ENCODE data around the gene ZRANB2. TPM values are rescaled to one million over a fixed set of nuclear protein-coding genes. Genes with fewer than 3 reads are reported as not detected.

ZRANB2 gene, protein sequence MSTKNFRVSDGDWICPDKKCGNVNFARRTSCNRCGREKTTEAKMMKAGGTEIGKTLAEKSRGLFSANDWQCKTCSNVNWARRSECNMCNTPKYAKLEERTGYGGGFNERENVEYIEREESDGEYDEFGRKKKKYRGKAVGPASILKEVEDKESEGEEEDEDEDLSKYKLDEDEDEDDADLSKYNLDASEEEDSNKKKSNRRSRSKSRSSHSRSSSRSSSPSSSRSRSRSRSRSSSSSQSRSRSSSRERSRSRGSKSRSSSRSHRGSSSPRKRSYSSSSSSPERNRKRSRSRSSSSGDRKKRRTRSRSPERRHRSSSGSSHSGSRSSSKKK
- total RNA-seq (2021; ENCODE audit: unreplicated experiment) (67.9 TPM), Bru-seq, nascent RNA (percentile 98 among the genes with signal in this experiment), BruChase-seq, experiment 1, labeled RNA remaining after a 6-hour chase (percentile 91 among the genes with signal in this experiment), BruChase-seq, experiment 2, labeled RNA remaining after a 2-hour chase (percentile 98 among the genes with signal in this experiment)
- 22.8 and 35.6 TPM in 2 replicates for polyA plus RNA-seq (2012)
- long read RNA-seq, transcript ZRANB2-202 (10 exons, 3,078 nt): major isoform, 68 of 132 reads
- long read RNA-seq, transcript ZRANB2-201 (11 exons, 2,821 nt): minor isoform, 18 of 132 reads
- long read RNA-seq, partial matches to known transcripts: 30 of 132 reads
- long read RNA-seq, other reads (novel, unspliced or antisense): 15 of 132 reads

DNA sequence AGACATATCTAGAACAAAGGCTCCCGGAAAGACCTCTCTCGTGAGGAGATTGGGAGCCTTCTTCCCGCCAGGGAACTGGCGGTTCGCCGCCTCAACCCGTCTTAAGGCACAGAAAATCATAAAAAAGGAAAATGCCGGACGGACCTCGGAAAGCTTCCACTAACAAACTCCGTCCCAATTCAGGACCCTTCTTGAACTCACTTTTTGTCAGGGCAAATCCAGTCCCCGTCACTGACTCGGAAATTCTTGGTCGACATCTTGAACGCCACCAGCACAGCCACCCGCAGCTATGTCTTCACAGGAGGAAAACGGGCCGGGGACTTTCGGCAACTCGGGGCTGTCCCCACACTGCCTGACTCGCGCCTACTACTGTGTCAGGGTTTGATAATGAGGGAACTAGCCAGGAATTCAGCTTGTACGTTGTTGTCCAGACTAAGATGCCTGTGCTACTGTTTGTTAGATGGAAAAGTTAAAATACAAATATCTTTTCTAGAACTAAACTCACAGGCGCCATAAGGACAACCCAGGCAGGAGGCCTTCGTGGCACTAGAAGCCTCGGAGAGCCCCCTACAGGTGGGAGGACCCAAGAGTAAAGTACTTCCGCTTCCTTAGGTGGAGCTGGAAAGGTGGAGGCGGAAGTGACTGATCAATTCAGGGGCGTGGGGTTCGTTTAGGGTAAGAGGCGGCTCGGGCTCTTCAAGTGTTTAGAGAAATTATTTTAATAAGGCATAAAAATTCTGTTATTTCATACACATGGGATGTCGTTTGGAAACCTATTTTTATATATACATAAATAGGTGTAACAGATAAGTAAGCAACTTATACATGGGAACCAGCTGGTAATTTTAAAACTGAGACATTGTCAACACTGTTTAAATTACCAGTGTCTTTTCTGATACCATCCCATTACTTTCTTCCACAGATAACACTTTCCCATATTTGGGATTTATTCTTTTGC, at the start of gene ZRANB2:
Gene ZRANB2, minus strand, starts transcription at position 297 of the 958 bp plus-strand sequence. Its CDS starts 40 bp downstream, at position 257.
- peak within 1 kb of the TSS; percentile 86 to 97 for H3K4me3 ChIP-seq (replicated peaks in 1 of 2; ENCODE audit: low read depth in 1 of 2, low read length in 2 of 2)
- ATAC-seq (peak; percentile 96), DNase-seq (ENCODE audit: low read depth, low spot score) (peak; percentile 96)
- no peaks in the 10 kb centered on the region for H3K9me2 ChIP-seq (ENCODE audit: insufficient read depth)
- H3K9ac ChIP-seq (ENCODE audit: low read length): peak within 1 kb of the TSS; percentile 92
- no TSS peak for BruUV-seq (replicated peaks)
- peaks cover 8 to 13% of the 10 kb centered on the region in 2 experiments; a peak in 2 of 4 replicates for H3K4me1 ChIP-seq (ENCODE audit: control insufficient read depth in 1 of 2, insufficient read depth in 2 of 2, low read length in 2 of 2)
- H3K4me2 ChIP-seq (ENCODE audit: low read length): peak within 1 kb of the TSS; percentile 72
- H3K9me3 ChIP-seq (ENCODE audit: control insufficient read depth in 1 of 2, insufficient read depth in 1 of 2, low read depth in 1 of 2, low read length in 2 of 2): no peaks in the 10 kb centered on the region
- ChIA-PET POLR2A (interaction anchor here (0.7 to 1.2 kb wide), 4 partner anchors 10 to 273 kb away, joined by 3 read pairs; no protein-coding TSS in a partner anchor), RAD21 (ENCODE audit: low non-redundant PET in 1 of 2, low total read pairs in 2 of 2, uncharacterized antibody in 2 of 2, unreplicated experiment in 2 of 2) (no interaction called here), CTCF (interaction anchor here (0.6 to 0.7 kb wide), 2 partner anchors 10 to 298 kb away, joined by 3 read pairs; no protein-coding TSS in a partner anchor)
- H2AFZ ChIP-seq (ENCODE audit: low read depth, low read length, poor library complexity, severe bottlenecking): peak within 1 kb of the TSS; percentile 6
- 0 out of 2 replicates have a peak, but pooled peaks cover 16% of the 10 kb centered on the region for H4K20me1 ChIP-seq (ENCODE audit: insufficient read depth)
- H3K27ac ChIP-seq (ENCODE audit: low read depth, low read length): peak within 1 kb of the TSS; percentile 79
- intact Hi-C loops (cut with micrococcal nuclease): no loop called here
- H3K36me3 ChIP-seq (ENCODE audit: control insufficient read depth in 1 of 2, insufficient read depth in 2 of 2, low read length in 2 of 2): peaks cover 15 to 25% of the 10 kb centered on the region in 2 experiments
- H3K27me3 ChIP-seq (ENCODE audit: insufficient read depth, low read length): no peaks in the 10 kb centered on the region
- H3K79me2 ChIP-seq (ENCODE audit: insufficient read depth, low read length): peaks cover 49% of the 10 kb centered on the region
- 0 out of 2 replicates have a peak, but pooled peaks have one; percentile 22 for TF ChIP-seq FOSL1 (IDR thresholded peaks at IDR 0.05; ENCODE audit: low read depth)
- TF ChIP-seq, protein P1, sequence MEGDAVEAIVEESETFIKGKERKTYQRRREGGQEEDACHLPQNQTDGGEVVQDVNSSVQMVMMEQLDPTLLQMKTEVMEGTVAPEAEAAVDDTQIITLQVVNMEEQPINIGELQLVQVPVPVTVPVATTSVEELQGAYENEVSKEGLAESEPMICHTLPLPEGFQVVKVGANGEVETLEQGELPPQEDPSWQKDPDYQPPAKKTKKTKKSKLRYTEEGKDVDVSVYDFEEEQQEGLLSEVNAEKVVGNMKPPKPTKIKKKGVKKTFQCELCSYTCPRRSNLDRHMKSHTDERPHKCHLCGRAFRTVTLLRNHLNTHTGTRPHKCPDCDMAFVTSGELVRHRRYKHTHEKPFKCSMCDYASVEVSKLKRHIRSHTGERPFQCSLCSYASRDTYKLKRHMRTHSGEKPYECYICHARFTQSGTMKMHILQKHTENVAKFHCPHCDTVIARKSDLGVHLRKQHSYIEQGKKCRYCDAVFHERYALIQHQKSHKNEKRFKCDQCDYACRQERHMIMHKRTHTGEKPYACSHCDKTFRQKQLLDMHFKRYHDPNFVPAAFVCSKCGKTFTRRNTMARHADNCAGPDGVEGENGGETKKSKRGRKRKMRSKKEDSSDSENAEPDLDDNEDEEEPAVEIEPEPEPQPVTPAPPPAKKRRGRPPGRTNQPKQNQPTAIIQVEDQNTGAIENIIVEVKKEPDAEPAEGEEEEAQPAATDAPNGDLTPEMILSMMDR (IDR thresholded peaks at IDR 0.05 in 2 of 3, conservative IDR thresholded peaks at IDR 0.05 in 1 of 3; ENCODE audit: borderline replicate concordance in 1 of 3, insufficient read depth in 1 of 3, low read depth in 2 of 3, low read length in 2 of 3): peak; percentile 36 to 71 (median 71); a peak in 5 of 6 replicates
- peak; percentile 86 for TF ChIP-seq SIN3A (IDR thresholded peaks at IDR 0.05; ENCODE audit: low read depth)
- TF ChIP-seq, protein P2, sequence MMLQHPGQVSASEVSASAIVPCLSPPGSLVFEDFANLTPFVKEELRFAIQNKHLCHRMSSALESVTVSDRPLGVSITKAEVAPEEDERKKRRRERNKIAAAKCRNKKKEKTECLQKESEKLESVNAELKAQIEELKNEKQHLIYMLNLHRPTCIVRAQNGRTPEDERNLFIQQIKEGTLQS (IDR thresholded peaks at IDR 0.05): no peak
- TF ChIP-seq EZH2 (IDR thresholded peaks at IDR 0.05): no peak
- TF ChIP-seq JUND (IDR thresholded peaks at IDR 0.05): no peak
- TF ChIP-seq CEBPB (IDR thresholded peaks at IDR 0.05; ENCODE audit: low read depth): peak; percentile 73
- TF ChIP-seq SRF (IDR thresholded peaks at IDR 0.05; ENCODE audit: low read depth): peak; percentile 65
- TF ChIP-seq, protein P3, sequence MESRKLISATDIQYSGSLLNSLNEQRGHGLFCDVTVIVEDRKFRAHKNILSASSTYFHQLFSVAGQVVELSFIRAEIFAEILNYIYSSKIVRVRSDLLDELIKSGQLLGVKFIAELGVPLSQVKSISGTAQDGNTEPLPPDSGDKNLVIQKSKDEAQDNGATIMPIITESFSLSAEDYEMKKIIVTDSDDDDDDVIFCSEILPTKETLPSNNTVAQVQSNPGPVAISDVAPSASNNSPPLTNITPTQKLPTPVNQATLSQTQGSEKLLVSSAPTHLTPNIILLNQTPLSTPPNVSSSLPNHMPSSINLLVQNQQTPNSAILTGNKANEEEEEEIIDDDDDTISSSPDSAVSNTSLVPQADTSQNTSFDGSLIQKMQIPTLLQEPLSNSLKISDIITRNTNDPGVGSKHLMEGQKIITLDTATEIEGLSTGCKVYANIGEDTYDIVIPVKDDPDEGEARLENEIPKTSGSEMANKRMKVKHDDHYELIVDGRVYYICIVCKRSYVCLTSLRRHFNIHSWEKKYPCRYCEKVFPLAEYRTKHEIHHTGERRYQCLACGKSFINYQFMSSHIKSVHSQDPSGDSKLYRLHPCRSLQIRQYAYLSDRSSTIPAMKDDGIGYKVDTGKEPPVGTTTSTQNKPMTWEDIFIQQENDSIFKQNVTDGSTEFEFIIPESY (IDR thresholded peaks at IDR 0.05; ENCODE audit: extremely low read depth, insufficient replicate concordance, low read length): no peak
- TF ChIP-seq, protein P4, sequence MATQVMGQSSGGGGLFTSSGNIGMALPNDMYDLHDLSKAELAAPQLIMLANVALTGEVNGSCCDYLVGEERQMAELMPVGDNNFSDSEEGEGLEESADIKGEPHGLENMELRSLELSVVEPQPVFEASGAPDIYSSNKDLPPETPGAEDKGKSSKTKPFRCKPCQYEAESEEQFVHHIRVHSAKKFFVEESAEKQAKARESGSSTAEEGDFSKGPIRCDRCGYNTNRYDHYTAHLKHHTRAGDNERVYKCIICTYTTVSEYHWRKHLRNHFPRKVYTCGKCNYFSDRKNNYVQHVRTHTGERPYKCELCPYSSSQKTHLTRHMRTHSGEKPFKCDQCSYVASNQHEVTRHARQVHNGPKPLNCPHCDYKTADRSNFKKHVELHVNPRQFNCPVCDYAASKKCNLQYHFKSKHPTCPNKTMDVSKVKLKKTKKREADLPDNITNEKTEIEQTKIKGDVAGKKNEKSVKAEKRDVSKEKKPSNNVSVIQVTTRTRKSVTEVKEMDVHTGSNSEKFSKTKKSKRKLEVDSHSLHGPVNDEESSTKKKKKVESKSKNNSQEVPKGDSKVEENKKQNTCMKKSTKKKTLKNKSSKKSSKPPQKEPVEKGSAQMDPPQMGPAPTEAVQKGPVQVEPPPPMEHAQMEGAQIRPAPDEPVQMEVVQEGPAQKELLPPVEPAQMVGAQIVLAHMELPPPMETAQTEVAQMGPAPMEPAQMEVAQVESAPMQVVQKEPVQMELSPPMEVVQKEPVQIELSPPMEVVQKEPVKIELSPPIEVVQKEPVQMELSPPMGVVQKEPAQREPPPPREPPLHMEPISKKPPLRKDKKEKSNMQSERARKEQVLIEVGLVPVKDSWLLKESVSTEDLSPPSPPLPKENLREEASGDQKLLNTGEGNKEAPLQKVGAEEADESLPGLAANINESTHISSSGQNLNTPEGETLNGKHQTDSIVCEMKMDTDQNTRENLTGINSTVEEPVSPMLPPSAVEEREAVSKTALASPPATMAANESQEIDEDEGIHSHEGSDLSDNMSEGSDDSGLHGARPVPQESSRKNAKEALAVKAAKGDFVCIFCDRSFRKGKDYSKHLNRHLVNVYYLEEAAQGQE (IDR thresholded peaks at IDR 0.05; ENCODE audit: low read depth): no peak
- no peak for TF ChIP-seq ZNF274 (IDR thresholded peaks at IDR 0.05; ENCODE audit: low read depth, low read length)
- TF ChIP-seq YY1 (IDR thresholded peaks at IDR 0.05; ENCODE audit: extremely low read depth, insufficient replicate concordance, low read depth, low read length): peak; percentile 82
- no peak for TF ChIP-seq RAD21 (IDR thresholded peaks at IDR 0.05; ENCODE audit: low read depth)
